GM23338 (cell line): ENCODE measurements around the gene ICAM2. TPM values are rescaled to one million over a fixed set of nuclear protein-coding genes. Genes with fewer than 3 reads are reported as not detected.

Source experiments
- ATAC-seq: fragments of 200-7000 bp; cut with Tn5 transposase; 3 replicates; pipeline ENCODE4 v1.9.1; 2020
- DNase-seq: peaks from one replicate; pipeline ENCODE4 v3.0.0-alpha.2; 2015; ENCODE audit warnings: low spot score
- H2AFZ ChIP-seq: fragments of 200-600 bp; sonication (generic); 2 replicates; pipeline ENCODE4 v1.8.0; 2016; ENCODE audit warnings: antibody characterized with exemption, mild to moderate bottlenecking, moderate library complexity
- H3F3A ChIP-seq: fragments of 200-600 bp; sonication (generic); replicated peaks from 2 replicates; pipeline ENCODE4 v1.8.0; 2017; ENCODE audit warnings: antibody characterized with exemption, mixed run types, low read depth
- H3K27ac ChIP-seq: fragments of 200-600 bp; sonication (generic); 2 replicates; pipeline ENCODE4 v1.6.1; 2016; ENCODE audit warnings: low read depth
- H3K27me3 ChIP-seq: fragments of 200-600 bp; sonication (generic); 2 replicates; pipeline ENCODE4 v1.8.0; 2016; ENCODE audit warnings: mild to moderate bottlenecking, mixed run types, moderate library complexity; ENCODE audit not compliant: insufficient read depth
- H3K36me3 ChIP-seq: fragments of 200-600 bp; sonication (generic); 2 replicates; pipeline ENCODE4 v1.8.0; 2016; ENCODE audit warnings: mild to moderate bottlenecking; ENCODE audit not compliant: insufficient read depth
- H3K4me1 ChIP-seq: fragments of 200-600 bp; sonication (generic); 2 replicates; pipeline ENCODE4 v1.8.0; 2016; ENCODE audit warnings: mild to moderate bottlenecking, moderate library complexity; ENCODE audit not compliant: insufficient read depth
- H3K4me2 ChIP-seq: fragments of 200-600 bp; sonication (generic); 2 replicates; pipeline ENCODE4 v1.7.1; 2017; ENCODE audit warnings: mixed run types
- H3K4me3 ChIP-seq: fragments of 200-600 bp; sonication (generic); 2 replicates; pipeline ENCODE4 v1.6.1; 2016; ENCODE audit warnings: mixed run types
- H3K79me2 ChIP-seq: fragments of 200-600 bp; sonication (generic); replicated peaks from 2 replicates; pipeline ENCODE4 v1.8.0; 2017; ENCODE audit warnings: mild to moderate bottlenecking; ENCODE audit not compliant: insufficient read depth
- H3K9me2 ChIP-seq: fragments of 200-600 bp; sonication (generic); 2 replicates; pipeline ENCODE4 v1.8.0; 2017; ENCODE audit not compliant: insufficient read depth
- H4K20me1 ChIP-seq: fragments of 200-600 bp; sonication (generic); replicated peaks from 2 replicates; pipeline ENCODE4 v1.8.0; 2017; ENCODE audit warnings: mild to moderate bottlenecking; ENCODE audit not compliant: insufficient read depth
- H3K27ac Mint-ChIP-seq: 2 replicates; pipeline ENCODE4 v1.8.0; 2020; ENCODE audit warnings: inconsistent platforms, mild to moderate bottlenecking, moderate library complexity, mixed read lengths
- H3K27me3 Mint-ChIP-seq: 3 replicates; pipeline ENCODE4 v1.8.0; 2022; ENCODE audit warnings: low read depth, mild to moderate bottlenecking, moderate library complexity, mixed read lengths, inconsistent platforms; ENCODE audit not compliant: insufficient read depth, poor library complexity
- H3K36me3 Mint-ChIP-seq: 3 replicates; pipeline ENCODE4 v1.8.0; 2021; ENCODE audit warnings: low read depth, mild to moderate bottlenecking, inconsistent platforms, moderate library complexity, mixed read lengths
- H3K4me1 Mint-ChIP-seq: 3 replicates; pipeline ENCODE4 v1.8.0; 2020; ENCODE audit warnings: mild to moderate bottlenecking, inconsistent platforms, mixed read lengths
- H3K4me3 Mint-ChIP-seq: 3 replicates; pipeline ENCODE4 v1.8.0; 2021; ENCODE audit warnings: moderate library complexity, mild to moderate bottlenecking, inconsistent platforms, mixed read lengths
- H3K9me3 Mint-ChIP-seq: 3 replicates; pipeline ENCODE4 v1.8.0; 2020; ENCODE audit warnings: moderate library complexity, mild to moderate bottlenecking, inconsistent platforms, mixed read lengths
- CREB1 ChIP-seq: fragments of 250-450 bp; sonication (Bioruptor Pico); IDR thresholded peaks from 2 replicates; pipeline ENCODE4 v1.5.0; 2020; ENCODE audit warnings: low read depth, mild to moderate bottlenecking, moderate library complexity
- EZH2 ChIP-seq: fragments of 200-600 bp; sonication (generic); IDR thresholded peaks from one replicate; pipeline ENCODE4 v1.8.0; 2017; ENCODE audit warnings: antibody characterized with exemption, mild to moderate bottlenecking, low read depth; ENCODE audit not compliant: unreplicated experiment
- EZH2phosphoT487 ChIP-seq: fragments of 200-600 bp; sonication (generic); IDR thresholded peaks from one replicate; pipeline ENCODE4 v1.8.1; 2018; ENCODE audit warnings: antibody characterized with exemption; ENCODE audit not compliant: unreplicated experiment
- JUNB ChIP-seq: IDR thresholded peaks from one replicate; pipeline ENCODE4 v1.6.1; 2016; ENCODE audit warnings: antibody characterized with exemption; ENCODE audit not compliant: unreplicated experiment
- NANOG ChIP-seq: IDR thresholded peaks from 2 replicates; pipeline ENCODE4 v1.6.1; 2016; ENCODE audit warnings: antibody characterized with exemption, borderline replicate concordance
- POLR2AphosphoS5 ChIP-seq: IDR thresholded peaks from 2 replicates; pipeline ENCODE4 v1.6.1; 2016; ENCODE audit warnings: antibody characterized with exemption, low read depth
- STAT1 ChIP-seq: IDR thresholded peaks from one replicate; pipeline ENCODE4 v1.6.1; 2016; ENCODE audit warnings: antibody characterized with exemption; ENCODE audit not compliant: unreplicated experiment
- ZNF114 ChIP-seq: fragments of 250-450 bp; sonication (Bioruptor Pico); IDR thresholded peaks from 2 replicates; pipeline ENCODE4 v1.5.0; 2020; ENCODE audit warnings: mild to moderate bottlenecking, moderate library complexity
- ZNF331 ChIP-seq: fragments of 250-450 bp; sonication (Bioruptor Pico); IDR thresholded peaks from 2 replicates; pipeline ENCODE4 v1.5.0; 2020; ENCODE audit warnings: low read depth, mild to moderate bottlenecking, moderate library complexity
- polyA plus RNA-seq: library from polyadenylated mRNA; unstranded; fragments of >200 nt; fragmentation: Nextera tagmentation; extraction: Ambion mirVana; gene quantifications from 2 replicates; pipeline ENCODE4 v1.2.1, GENCODE V29; 2016
- total RNA-seq: library from RNA; depleted of rRNA; stranded (reverse); fragments of >200 nt; shearing (Covaris generic); gene quantifications from 2 replicates; pipeline ENCODE4 v1.2.3, GENCODE V29; 2014
- TF ChIP-seq, protein P1 (sequence below): IDR thresholded peaks from one replicate; pipeline ENCODE4 v1.6.1; 2018; ENCODE audit warnings: antibody characterized with exemption; ENCODE audit not compliant: unreplicated experiment
- TF ChIP-seq, protein P2 (sequence below): IDR thresholded peaks from 2 replicates; pipeline ENCODE4 v1.6.1; 2016; ENCODE audit warnings: antibody characterized with exemption
- TF ChIP-seq, protein P3 (sequence below), 2 experiments: fragments of 200-600 bp in 1 of 2; sonication (generic) in 1 of 2; conservative IDR thresholded peaks; 2 replicates each; pipeline versions ENCODE4 v1.5.1 to v1.6.1; 2016 to 2017; ENCODE audit warnings: antibody characterized with exemption in 2 of 2, low read depth in 2 of 2, mild to moderate bottlenecking in 2 of 2, moderate library complexity in 1 of 2
- TF ChIP-seq, protein P4 (sequence below): fragments of 250-450 bp; sonication (Bioruptor Pico); IDR thresholded peaks from 2 replicates; pipeline ENCODE4 v1.5.0; 2020; ENCODE audit warnings: mild to moderate bottlenecking, moderate library complexity

The ICAM2 gene
- total and polyA plus RNA-seq, 2 experiments from 2014 or later: 0.31 to 0.86 TPM

DNA sequence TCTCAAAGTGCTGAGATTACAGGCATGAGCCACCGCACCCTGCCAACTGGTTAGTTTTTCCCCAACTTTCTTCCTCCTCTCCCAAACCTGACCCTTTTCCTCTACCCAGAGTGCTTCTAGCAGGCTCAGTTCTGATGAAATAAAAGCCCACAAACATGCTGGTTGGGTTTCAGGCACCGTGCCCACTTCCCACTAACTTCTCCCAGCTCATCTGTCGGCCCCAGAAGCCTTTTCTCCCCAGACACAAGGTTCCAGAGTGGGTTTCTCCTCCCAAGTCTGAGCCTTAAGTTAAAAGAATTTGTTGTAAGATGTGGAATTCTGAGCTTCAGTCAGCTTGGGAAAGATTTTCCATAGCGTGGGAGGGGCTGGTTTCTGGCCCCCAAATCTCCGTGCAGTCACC lies 36.2 kb downstream of the ICAM2 start:
- H2AFZ ChIP-seq: no peak overlapping the region
- H3F3A ChIP-seq: no peaks in the 10 kb centered on the region
- H3K36me3 Mint-ChIP-seq: peaks cover 11% of the 10 kb centered on the region; the same call in 1 of the 3 replicates
- H3K9me2 ChIP-seq: no peaks in the 10 kb centered on the region
- TF ChIP-seq NANOG (no peak), CREB1 (CRISPR knock-in tag) (no peak), STAT1 (no peak), EZH2phosphoT487 (no peak), ZNF331 (CRISPR knock-in tag) (no peak), POLR2AphosphoS5 (no peak), ZNF114 (CRISPR knock-in tag) (no peak), JUNB (no peak), EZH2 (no peak)
- TF ChIP-seq, protein P1, sequence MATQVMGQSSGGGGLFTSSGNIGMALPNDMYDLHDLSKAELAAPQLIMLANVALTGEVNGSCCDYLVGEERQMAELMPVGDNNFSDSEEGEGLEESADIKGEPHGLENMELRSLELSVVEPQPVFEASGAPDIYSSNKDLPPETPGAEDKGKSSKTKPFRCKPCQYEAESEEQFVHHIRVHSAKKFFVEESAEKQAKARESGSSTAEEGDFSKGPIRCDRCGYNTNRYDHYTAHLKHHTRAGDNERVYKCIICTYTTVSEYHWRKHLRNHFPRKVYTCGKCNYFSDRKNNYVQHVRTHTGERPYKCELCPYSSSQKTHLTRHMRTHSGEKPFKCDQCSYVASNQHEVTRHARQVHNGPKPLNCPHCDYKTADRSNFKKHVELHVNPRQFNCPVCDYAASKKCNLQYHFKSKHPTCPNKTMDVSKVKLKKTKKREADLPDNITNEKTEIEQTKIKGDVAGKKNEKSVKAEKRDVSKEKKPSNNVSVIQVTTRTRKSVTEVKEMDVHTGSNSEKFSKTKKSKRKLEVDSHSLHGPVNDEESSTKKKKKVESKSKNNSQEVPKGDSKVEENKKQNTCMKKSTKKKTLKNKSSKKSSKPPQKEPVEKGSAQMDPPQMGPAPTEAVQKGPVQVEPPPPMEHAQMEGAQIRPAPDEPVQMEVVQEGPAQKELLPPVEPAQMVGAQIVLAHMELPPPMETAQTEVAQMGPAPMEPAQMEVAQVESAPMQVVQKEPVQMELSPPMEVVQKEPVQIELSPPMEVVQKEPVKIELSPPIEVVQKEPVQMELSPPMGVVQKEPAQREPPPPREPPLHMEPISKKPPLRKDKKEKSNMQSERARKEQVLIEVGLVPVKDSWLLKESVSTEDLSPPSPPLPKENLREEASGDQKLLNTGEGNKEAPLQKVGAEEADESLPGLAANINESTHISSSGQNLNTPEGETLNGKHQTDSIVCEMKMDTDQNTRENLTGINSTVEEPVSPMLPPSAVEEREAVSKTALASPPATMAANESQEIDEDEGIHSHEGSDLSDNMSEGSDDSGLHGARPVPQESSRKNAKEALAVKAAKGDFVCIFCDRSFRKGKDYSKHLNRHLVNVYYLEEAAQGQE: no peak
- TF ChIP-seq, protein P2, sequence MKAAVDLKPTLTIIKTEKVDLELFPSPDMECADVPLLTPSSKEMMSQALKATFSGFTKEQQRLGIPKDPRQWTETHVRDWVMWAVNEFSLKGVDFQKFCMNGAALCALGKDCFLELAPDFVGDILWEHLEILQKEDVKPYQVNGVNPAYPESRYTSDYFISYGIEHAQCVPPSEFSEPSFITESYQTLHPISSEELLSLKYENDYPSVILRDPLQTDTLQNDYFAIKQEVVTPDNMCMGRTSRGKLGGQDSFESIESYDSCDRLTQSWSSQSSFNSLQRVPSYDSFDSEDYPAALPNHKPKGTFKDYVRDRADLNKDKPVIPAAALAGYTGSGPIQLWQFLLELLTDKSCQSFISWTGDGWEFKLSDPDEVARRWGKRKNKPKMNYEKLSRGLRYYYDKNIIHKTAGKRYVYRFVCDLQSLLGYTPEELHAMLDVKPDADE: no peak
- TF ChIP-seq, protein P3, sequence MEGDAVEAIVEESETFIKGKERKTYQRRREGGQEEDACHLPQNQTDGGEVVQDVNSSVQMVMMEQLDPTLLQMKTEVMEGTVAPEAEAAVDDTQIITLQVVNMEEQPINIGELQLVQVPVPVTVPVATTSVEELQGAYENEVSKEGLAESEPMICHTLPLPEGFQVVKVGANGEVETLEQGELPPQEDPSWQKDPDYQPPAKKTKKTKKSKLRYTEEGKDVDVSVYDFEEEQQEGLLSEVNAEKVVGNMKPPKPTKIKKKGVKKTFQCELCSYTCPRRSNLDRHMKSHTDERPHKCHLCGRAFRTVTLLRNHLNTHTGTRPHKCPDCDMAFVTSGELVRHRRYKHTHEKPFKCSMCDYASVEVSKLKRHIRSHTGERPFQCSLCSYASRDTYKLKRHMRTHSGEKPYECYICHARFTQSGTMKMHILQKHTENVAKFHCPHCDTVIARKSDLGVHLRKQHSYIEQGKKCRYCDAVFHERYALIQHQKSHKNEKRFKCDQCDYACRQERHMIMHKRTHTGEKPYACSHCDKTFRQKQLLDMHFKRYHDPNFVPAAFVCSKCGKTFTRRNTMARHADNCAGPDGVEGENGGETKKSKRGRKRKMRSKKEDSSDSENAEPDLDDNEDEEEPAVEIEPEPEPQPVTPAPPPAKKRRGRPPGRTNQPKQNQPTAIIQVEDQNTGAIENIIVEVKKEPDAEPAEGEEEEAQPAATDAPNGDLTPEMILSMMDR (conservative IDR thresholded peaks at IDR 0.05; ENCODE audit: low read depth in 2 of 2): no peak
- TF ChIP-seq, protein P4, sequence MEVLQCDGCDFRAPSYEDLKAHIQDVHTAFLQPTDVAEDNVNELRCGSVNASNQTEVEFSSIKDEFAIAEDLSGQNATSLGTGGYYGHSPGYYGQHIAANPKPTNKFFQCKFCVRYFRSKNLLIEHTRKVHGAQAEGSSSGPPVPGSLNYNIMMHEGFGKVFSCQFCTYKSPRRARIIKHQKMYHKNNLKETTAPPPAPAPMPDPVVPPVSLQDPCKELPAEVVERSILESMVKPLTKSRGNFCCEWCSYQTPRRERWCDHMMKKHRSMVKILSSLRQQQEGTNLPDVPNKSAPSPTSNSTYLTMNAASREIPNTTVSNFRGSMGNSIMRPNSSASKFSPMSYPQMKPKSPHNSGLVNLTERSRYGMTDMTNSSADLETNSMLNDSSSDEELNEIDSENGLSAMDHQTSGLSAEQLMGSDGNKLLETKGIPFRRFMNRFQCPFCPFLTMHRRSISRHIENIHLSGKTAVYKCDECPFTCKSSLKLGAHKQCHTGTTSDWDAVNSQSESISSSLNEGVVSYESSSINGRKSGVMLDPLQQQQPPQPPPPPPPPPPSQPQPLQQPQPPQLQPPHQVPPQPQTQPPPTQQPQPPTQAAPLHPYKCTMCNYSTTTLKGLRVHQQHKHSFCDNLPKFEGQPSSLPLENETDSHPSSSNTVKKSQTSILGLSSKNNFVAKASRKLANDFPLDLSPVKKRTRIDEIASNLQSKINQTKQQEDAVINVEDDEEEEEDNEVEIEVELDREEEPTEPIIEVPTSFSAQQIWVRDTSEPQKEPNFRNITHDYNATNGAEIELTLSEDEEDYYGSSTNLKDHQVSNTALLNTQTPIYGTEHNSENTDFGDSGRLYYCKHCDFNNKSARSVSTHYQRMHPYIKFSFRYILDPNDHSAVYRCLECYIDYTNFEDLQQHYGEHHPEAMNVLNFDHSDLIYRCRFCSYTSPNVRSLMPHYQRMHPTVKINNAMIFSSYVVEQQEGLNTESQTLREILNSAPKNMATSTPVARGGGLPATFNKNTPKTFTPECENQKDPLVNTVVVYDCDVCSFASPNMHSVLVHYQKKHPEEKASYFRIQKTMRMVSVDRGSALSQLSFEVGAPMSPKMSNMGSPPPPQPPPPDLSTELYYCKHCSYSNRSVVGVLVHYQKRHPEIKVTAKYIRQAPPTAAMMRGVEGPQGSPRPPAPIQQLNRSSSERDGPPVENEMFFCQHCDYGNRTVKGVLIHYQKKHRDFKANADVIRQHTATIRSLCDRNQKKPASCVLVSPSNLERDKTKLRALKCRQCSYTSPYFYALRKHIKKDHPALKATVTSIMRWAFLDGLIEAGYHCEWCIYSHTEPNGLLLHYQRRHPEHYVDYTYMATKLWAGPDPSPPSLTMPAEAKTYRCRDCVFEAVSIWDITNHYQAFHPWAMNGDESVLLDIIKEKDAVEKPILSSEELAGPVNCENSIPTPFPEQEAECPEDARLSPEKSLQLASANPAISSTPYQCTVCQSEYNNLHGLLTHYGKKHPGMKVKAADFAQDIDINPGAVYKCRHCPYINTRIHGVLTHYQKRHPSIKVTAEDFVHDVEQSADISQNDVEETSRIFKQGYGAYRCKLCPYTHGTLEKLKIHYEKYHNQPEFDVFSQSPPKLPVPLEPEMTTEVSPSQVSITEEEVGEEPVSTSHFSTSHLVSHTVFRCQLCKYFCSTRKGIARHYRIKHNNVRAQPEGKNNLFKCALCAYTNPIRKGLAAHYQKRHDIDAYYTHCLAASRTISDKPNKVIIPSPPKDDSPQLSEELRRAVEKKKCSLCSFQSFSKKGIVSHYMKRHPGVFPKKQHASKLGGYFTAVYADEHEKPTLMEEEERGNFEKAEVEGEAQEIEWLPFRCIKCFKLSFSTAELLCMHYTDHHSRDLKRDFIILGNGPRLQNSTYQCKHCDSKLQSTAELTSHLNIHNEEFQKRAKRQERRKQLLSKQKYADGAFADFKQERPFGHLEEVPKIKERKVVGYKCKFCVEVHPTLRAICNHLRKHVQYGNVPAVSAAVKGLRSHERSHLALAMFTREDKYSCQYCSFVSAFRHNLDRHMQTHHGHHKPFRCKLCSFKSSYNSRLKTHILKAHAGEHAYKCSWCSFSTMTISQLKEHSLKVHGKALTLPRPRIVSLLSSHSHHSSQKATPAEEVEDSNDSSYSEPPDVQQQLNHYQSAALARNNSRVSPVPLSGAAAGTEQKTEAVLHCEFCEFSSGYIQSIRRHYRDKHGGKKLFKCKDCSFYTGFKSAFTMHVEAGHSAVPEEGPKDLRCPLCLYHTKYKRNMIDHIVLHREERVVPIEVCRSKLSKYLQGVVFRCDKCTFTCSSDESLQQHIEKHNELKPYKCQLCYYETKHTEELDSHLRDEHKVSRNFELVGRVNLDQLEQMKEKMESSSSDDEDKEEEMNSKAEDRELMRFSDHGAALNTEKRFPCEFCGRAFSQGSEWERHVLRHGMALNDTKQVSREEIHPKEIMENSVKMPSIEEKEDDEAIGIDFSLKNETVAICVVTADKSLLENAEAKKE (CRISPR knock-in tag): no peak
- no peaks in the 10 kb centered on the region for H4K20me1 ChIP-seq
- ATAC-seq (no peak), DNase-seq (no peak)
- H3K9me3 Mint-ChIP-seq: peaks cover 20% of the 10 kb centered on the region
- H3K27ac Mint-ChIP-seq: no peak overlapping the region
- H3K27me3 Mint-ChIP-seq: peaks cover 6% of the 10 kb centered on the region
- H3K27me3 ChIP-seq: no peaks in the 10 kb centered on the region
- no peak overlapping the region for H3K27ac ChIP-seq
- H3K4me1 ChIP-seq: 0 out of 2 replicates have a peak, but pooled peaks cover 5% of the 10 kb centered on the region
- H3K4me1 Mint-ChIP-seq: peaks cover 9% of the 10 kb centered on the region
- H3K36me3 ChIP-seq: no peaks in the 10 kb centered on the region
- H3K4me3 ChIP-seq: no peak overlapping the region
- H3K79me2 ChIP-seq: no peaks in the 10 kb centered on the region
- H3K4me2 ChIP-seq: no peak overlapping the region
- H3K4me3 Mint-ChIP-seq: no peak overlapping the region
